ENCODE measurements around the gene ZNF614.
A peak's percentile ranks its signal among the peaks of the same experiment; 100 is the strongest.
"Not testable (repeated sequence)": the region's sequence is repeated elsewhere in the genome, so short reads cannot be mapped to it uniquely, and the experiment has no call there.

The ZNF614 gene

GRCh38 chr19:51986309-51987291 is 41.6 kb downstream of the ZNF614 start, which contains the start of gene ZNF350:
TSS of gene ZNF350 (minus strand) at chr19:51986840. CDS start at chr19:51974360, 12,480 bp downstream.
- peak; percentile 69 for DNase-seq (ENCODE audit: low read depth)

- no peak for DNase-seq (ENCODE audit: low read depth)
Observed at GRCh38 chr19:51983361-51983760, 44.8 kb downstream of the ZNF614 start.

GRCh38 chr19:51980926-51981325 is 47.3 kb downstream of the ZNF614 start:
- DNase-seq (ENCODE audit: low read depth) = not testable (repeated sequence)

- no peak for DNase-seq (ENCODE audit: low read depth)
Observed at GRCh38 chr19:51980116-51980736, 48.0 kb downstream of the ZNF614 start.

- no peak for DNase-seq (ENCODE audit: low read depth)
Observed at GRCh38 chr19:51978882-51979281, 49.3 kb downstream of the ZNF614 start.

GRCh38 chr19:51977346-51977745 is 50.8 kb downstream of the ZNF614 start:
- DNase-seq (ENCODE audit: low read depth) = no peak

- no peak for DNase-seq (ENCODE audit: low read depth)
Observed at GRCh38 chr19:51976852-51977251, 51.3 kb downstream of the ZNF614 start.

GRCh38 chr19:51975787-51976186 is 52.4 kb downstream of the ZNF614 start:
- not testable (repeated sequence) for DNase-seq (ENCODE audit: low read depth)

GRCh38 chr19:51971624-51972023 is 56.6 kb downstream of the ZNF614 start:
- no peak for DNase-seq (ENCODE audit: low read depth)

- no peak for DNase-seq (ENCODE audit: low read depth)
Observed at GRCh38 chr19:51970718-51971117, 57.5 kb downstream of the ZNF614 start.

- DNase-seq (ENCODE audit: low read depth) = no peak
Observed at GRCh38 chr19:51965583-51965982, 62.6 kb downstream of the ZNF614 start.
